Keratinocyte (primary cell): ENCODE results near the gene MARCHF10.

Experiments used
- CTCF ChIP-seq, 3 experiments: IDR thresholded peaks in 1 of 3; conservative IDR thresholded peaks in 1 of 3; optimal IDR thresholded peaks in 1 of 3; 2 replicates in 2 of 3; 3 replicates in 1 of 3; pipeline versions ENCODE3 to v1.5.1; 2011; ENCODE audit warnings: low read length in 3 of 3, mild to moderate bottlenecking in 3 of 3, moderate library complexity in 2 of 3, control low read depth in 1 of 3, inconsistent platforms in 1 of 3; ENCODE audit not compliant: insufficient read depth in 2 of 3; ENCODE audit errors: extremely low read depth in 1 of 3
- EZH2 ChIP-seq: IDR thresholded peaks from one replicate; pipeline ENCODE4 v1.6.1; 2012; ENCODE audit warnings: inconsistent platforms, mild to moderate bottlenecking, low read length, moderate library complexity

GRCh38 chr17:62656446-62656845, 151.7 kb downstream of the MARCHF10 start:
- TF ChIP-seq CTCF (optimal IDR thresholded peaks at IDR 0.05 in 1 of 3, IDR thresholded peaks at IDR 0.05 in 1 of 3, conservative IDR thresholded peaks at IDR 0.05 in 1 of 3; ENCODE audit: extremely low read depth in 1 of 3, insufficient read depth in 2 of 3, low read length in 3 of 3) (no peak), EZH2 (no peak)
